ENCODE data around the gene RPRD2.
A peak's percentile ranks its signal among the peaks of the same experiment; 100 is the strongest.

RPRD2 gene

GRCh38 chr1:150397392-150398032, 33.6 kb downstream of the RPRD2 start:
- Histone ChIP-seq H3K27ac (no peak overlapping the region), H3K4me1 (peaks cover 0 to 8% (median 0%) of the 10 kb centered on the region in 10 experiments; a peak in 4 of 20 replicates), H3K9ac (no peak overlapping the region), H3K4me2 (no peak overlapping the region), H3K27me3 (no peaks in the 10 kb centered on the region), H4K20me1 (peaks cover 26 to 95% (median 58%) of the 10 kb centered on the region in 11 experiments; a peak in 20 of 22 replicates), H3K36me3 (peaks cover 3 to 92% (median 57%) of the 10 kb centered on the region in 11 experiments), H3K4me3 (no peak overlapping the region), H3K9me3 (replicated peaks in 1 of 11) (peaks cover 25 to 53% (median 39%) of the 10 kb centered on the region in 11 experiments)
- TF ChIP-seq Cebpa-rat (IDR thresholded peaks at IDR 0.05), result no peak

- peaks cover 4 to 17% (median 10%) of the 10 kb centered on the region in 10 experiments; a peak in 16 of 20 replicates for H3K4me1 ChIP-seq
- no peak for TF ChIP-seq Cebpa-rat (IDR thresholded peaks at IDR 0.05)
These were observed 40.5 kb downstream of the RPRD2 start for GRCh38 chr1:150404465-150404864.

GRCh38 chr1:150405660-150406059, 41.7 kb downstream of the RPRD2 start:
- no peak overlapping the region for H3K27ac ChIP-seq
- H3K36me3 ChIP-seq, result peaks cover 0 to 56% (median 16%) of the 10 kb centered on the region in 11 experiments; a peak in 16 of 22 replicates
- H4K20me1 ChIP-seq, result peaks cover 47 to 100% (median 90%) of the 10 kb centered on the region in 11 experiments; a peak in 21 of 22 replicates
- H3K9me3 ChIP-seq (replicated peaks in 1 of 11), result 0 out of 22 replicates have a peak, but pooled peaks cover 0 to 1% (median 0%) of the 10 kb centered on the region in 11 experiments
- TF ChIP-seq Cebpa-rat (IDR thresholded peaks at IDR 0.05), result no peak
- H3K4me3 ChIP-seq, result no peak overlapping the region
- H3K27me3 ChIP-seq, result no peaks in the 10 kb centered on the region
- H3K9ac ChIP-seq, result no peak overlapping the region
- H3K4me2 ChIP-seq, result no peak overlapping the region
- peaks cover 14 to 29% (median 22%) of the 10 kb centered on the region in 10 experiments; a peak in 19 of 20 replicates for H3K4me1 ChIP-seq

More at GRCh38 chr1:150404465-150404864, 40.5 kb downstream of the RPRD2 start:
- peaks cover 0 to 12% (median 2%) of the 10 kb centered on the region in 11 experiments; a peak in 8 of 22 replicates for H3K9me3 ChIP-seq (replicated peaks in 1 of 11)
- H3K4me2 ChIP-seq, result no peak overlapping the region
- no peak overlapping the region for H3K4me3 ChIP-seq
- peaks cover 0 to 57% (median 19%) of the 10 kb centered on the region in 11 experiments; a peak in 20 of 22 replicates for H3K36me3 ChIP-seq
- no peak overlapping the region for H3K9ac ChIP-seq
- no peak overlapping the region for H3K27ac ChIP-seq
- peaks cover 53 to 99% (median 88%) of the 10 kb centered on the region in 11 experiments; a peak in 21 of 22 replicates for H4K20me1 ChIP-seq
- no peaks in the 10 kb centered on the region for H3K27me3 ChIP-seq

- Histone ChIP-seq H3K9me3 (replicated peaks in 1 of 11) (no peaks in the 10 kb centered on the region), H3K9ac (no peak overlapping the region), H3K27me3 (no peaks in the 10 kb centered on the region), H3K27ac (no peak overlapping the region), H3K4me3 (no peak overlapping the region), H3K4me2 (no peak overlapping the region), H4K20me1 (peaks cover 46 to 100% (median 90%) of the 10 kb centered on the region in 11 experiments; a peak in 21 of 22 replicates), H3K36me3 (peaks cover 0 to 56% (median 15%) of the 10 kb centered on the region in 11 experiments; a peak in 13 of 22 replicates), H3K4me1 (peaks cover 20 to 30% (median 29%) of the 10 kb centered on the region in 10 experiments; a peak in 19 of 20 replicates)
- no peak for TF ChIP-seq Cebpa-rat (IDR thresholded peaks at IDR 0.05)
These were observed 42.5 kb downstream of the RPRD2 start for GRCh38 chr1:150406483-150406882.

GRCh38 chr1:150407330-150407729, 43.4 kb downstream of the RPRD2 start:
- peaks cover 41 to 100% (median 91%) of the 10 kb centered on the region in 11 experiments; a peak in 21 of 22 replicates for H4K20me1 ChIP-seq
- no peak overlapping the region for H3K4me3 ChIP-seq
- no peaks in the 10 kb centered on the region for H3K27me3 ChIP-seq
- H3K4me2 ChIP-seq, result no peak overlapping the region
- no peak overlapping the region for H3K9ac ChIP-seq
- no peaks in the 10 kb centered on the region for H3K9me3 ChIP-seq (replicated peaks in 1 of 11)
- H3K36me3 ChIP-seq, result peaks cover 0 to 60% (median 12%) of the 10 kb centered on the region in 11 experiments; a peak in 14 of 22 replicates
- TF ChIP-seq Cebpa-rat (IDR thresholded peaks at IDR 0.05), result no peak
- H3K27ac ChIP-seq, result no peak overlapping the region
- peaks cover 26 to 39% (median 36%) of the 10 kb centered on the region in 10 experiments; a peak in 19 of 20 replicates for H3K4me1 ChIP-seq

- TF ChIP-seq Cebpa-rat (IDR thresholded peaks at IDR 0.05), result no peak
- H3K9me3 ChIP-seq (replicated peaks in 1 of 11), result no peaks in the 10 kb centered on the region
- H3K4me1 ChIP-seq, result peaks cover 26 to 48% (median 38%) of the 10 kb centered on the region in 10 experiments; a peak in 19 of 20 replicates
- H3K27me3 ChIP-seq, result no peaks in the 10 kb centered on the region
- H3K9ac ChIP-seq, result no peak overlapping the region
- H3K4me3 ChIP-seq, result no peak overlapping the region
- H3K27ac ChIP-seq, result peak overlapping the region in 2 of 11 experiments; percentile 10 to 27; a peak in 3 of 22 replicates
- H4K20me1 ChIP-seq, result peaks cover 35 to 100% (median 94%) of the 10 kb centered on the region in 11 experiments; a peak in 21 of 22 replicates
- H3K4me2 ChIP-seq, result peak overlapping the region in 7 of 11 experiments; percentile 9 to 48 (median 35); a peak in 10 of 22 replicates
- peaks cover 0 to 50% (median 10%) of the 10 kb centered on the region in 11 experiments; a peak in 13 of 22 replicates for H3K36me3 ChIP-seq
These were observed 44.9 kb downstream of the RPRD2 start for GRCh38 chr1:150408800-150409199.

GRCh38 chr1:150409504-150410362, 45.8 kb downstream of the RPRD2 start:
- H3K9me3 ChIP-seq (replicated peaks in 1 of 11), result no peaks in the 10 kb centered on the region
- no peak overlapping the region for H3K4me3 ChIP-seq
- H3K36me3 ChIP-seq, result peaks cover 0 to 53% (median 10%) of the 10 kb centered on the region in 11 experiments; a peak in 14 of 22 replicates
- H3K27me3 ChIP-seq, result no peaks in the 10 kb centered on the region
- peak in 4 of 11 experiments; percentile 13 to 68 (median 26); a peak in 2 of 22 replicates for TF ChIP-seq Cebpa-rat (IDR thresholded peaks at IDR 0.05)
- peaks cover 27 to 100% (median 94%) of the 10 kb centered on the region in 11 experiments; a peak in 21 of 22 replicates for H4K20me1 ChIP-seq
- H3K4me2 ChIP-seq, result peak overlapping the region; percentile 0 to 48 (median 33); a peak in 16 of 22 replicates
- H3K4me1 ChIP-seq, result peaks cover 26 to 48% (median 38%) of the 10 kb centered on the region in 10 experiments; a peak in 19 of 20 replicates
- peak overlapping the region in 6 of 11 experiments; percentile 1 to 50 (median 28); a peak in 7 of 22 replicates for H3K27ac ChIP-seq
- H3K9ac ChIP-seq, result 0 out of 22 replicates have a peak overlapping the region, but pooled peaks of 1 of the 11 experiments have one; percentile 17

- Histone ChIP-seq H4K20me1 (peaks cover 30 to 100% (median 85%) of the 10 kb centered on the region in 11 experiments; a peak in 21 of 22 replicates), H3K4me2 (peak overlapping the region; percentile 3 to 33 (median 8); a peak in 12 of 22 replicates), H3K36me3 (peaks cover 0 to 59% (median 14%) of the 10 kb centered on the region in 11 experiments; a peak in 14 of 22 replicates), H3K27me3 (no peaks in the 10 kb centered on the region), H3K9me3 (replicated peaks in 1 of 11) (no peaks in the 10 kb centered on the region), H3K4me1 (peaks cover 26 to 48% (median 36%) of the 10 kb centered on the region in 10 experiments; a peak in 19 of 20 replicates), H3K27ac (peak overlapping the region in 5 of 11 experiments; percentile 1 to 50 (median 10); a peak in 5 of 22 replicates), H3K9ac (no peak overlapping the region), H3K4me3 (no peak overlapping the region)
- TF ChIP-seq Cebpa-rat (IDR thresholded peaks at IDR 0.05), result no peak
These were observed 46.7 kb downstream of the RPRD2 start for GRCh38 chr1:150410582-150411101.
